PC-9 (cell line): ENCODE data around the gene TMEM135.

Experiments
- EZH2 ChIP-seq: fragments of 200-600 bp; sonication (generic); IDR thresholded peaks from 2 replicates; pipeline ENCODE4 v1.8.0; 2017; ENCODE audit warnings: antibody characterized with exemption, low read depth
- TF ChIP-seq, protein P1 (sequence below): fragments of 200-600 bp; sonication (generic); conservative IDR thresholded peaks from 2 replicates; pipeline ENCODE4 v1.6.1; 2017; ENCODE audit warnings: mixed run types, antibody characterized with exemption, mild to moderate bottlenecking, moderate library complexity

DNA sequence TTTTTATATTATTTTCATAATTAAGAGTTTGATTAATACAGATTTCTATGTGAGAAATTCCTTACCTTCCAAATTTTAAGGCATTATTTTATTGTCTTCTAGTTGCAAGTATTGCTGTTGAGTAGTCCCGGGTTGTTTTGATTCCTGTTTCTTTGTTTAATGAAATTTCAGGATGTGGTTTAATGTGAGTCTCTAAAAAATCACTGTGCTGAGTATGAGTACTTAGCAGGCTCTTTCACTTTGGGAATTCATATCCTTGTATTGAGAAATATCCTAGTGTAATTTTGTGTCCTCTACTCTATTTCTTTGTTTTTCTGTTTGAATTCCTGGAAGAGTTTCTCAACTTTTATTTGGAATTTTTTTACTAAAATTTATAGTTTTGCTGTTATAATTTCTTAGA, 113.2 kb downstream of the TMEM135 start:
- TF ChIP-seq, protein P1, sequence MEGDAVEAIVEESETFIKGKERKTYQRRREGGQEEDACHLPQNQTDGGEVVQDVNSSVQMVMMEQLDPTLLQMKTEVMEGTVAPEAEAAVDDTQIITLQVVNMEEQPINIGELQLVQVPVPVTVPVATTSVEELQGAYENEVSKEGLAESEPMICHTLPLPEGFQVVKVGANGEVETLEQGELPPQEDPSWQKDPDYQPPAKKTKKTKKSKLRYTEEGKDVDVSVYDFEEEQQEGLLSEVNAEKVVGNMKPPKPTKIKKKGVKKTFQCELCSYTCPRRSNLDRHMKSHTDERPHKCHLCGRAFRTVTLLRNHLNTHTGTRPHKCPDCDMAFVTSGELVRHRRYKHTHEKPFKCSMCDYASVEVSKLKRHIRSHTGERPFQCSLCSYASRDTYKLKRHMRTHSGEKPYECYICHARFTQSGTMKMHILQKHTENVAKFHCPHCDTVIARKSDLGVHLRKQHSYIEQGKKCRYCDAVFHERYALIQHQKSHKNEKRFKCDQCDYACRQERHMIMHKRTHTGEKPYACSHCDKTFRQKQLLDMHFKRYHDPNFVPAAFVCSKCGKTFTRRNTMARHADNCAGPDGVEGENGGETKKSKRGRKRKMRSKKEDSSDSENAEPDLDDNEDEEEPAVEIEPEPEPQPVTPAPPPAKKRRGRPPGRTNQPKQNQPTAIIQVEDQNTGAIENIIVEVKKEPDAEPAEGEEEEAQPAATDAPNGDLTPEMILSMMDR: no peak
- TF ChIP-seq EZH2: no peak
